Fibroblast of lung (primary cell): Measurements from ENCODE around the gene YKT6.

ENCODE experiments used
- EZH2 ChIP-seq: IDR thresholded peaks from 2 replicates; pipeline ENCODE4 v1.5.1; 2012; ENCODE audit warnings: low read length, control low read depth, mild to moderate bottlenecking; ENCODE audit errors: missing control alignments
- TF ChIP-seq, protein P1 (sequence below), 2 donors: IDR thresholded peaks in 1 of 2; conservative IDR thresholded peaks in 1 of 2; 1 replicate in 1 of 2; 2 replicates in 1 of 2; pipeline ENCODE4 v1.5.1; 2011 to 2012; ENCODE audit warnings: low read length in 2 of 2, control low read depth in 1 of 2, inconsistent platforms in 1 of 2, low read depth in 1 of 2, mild to moderate bottlenecking in 1 of 2

DNA sequence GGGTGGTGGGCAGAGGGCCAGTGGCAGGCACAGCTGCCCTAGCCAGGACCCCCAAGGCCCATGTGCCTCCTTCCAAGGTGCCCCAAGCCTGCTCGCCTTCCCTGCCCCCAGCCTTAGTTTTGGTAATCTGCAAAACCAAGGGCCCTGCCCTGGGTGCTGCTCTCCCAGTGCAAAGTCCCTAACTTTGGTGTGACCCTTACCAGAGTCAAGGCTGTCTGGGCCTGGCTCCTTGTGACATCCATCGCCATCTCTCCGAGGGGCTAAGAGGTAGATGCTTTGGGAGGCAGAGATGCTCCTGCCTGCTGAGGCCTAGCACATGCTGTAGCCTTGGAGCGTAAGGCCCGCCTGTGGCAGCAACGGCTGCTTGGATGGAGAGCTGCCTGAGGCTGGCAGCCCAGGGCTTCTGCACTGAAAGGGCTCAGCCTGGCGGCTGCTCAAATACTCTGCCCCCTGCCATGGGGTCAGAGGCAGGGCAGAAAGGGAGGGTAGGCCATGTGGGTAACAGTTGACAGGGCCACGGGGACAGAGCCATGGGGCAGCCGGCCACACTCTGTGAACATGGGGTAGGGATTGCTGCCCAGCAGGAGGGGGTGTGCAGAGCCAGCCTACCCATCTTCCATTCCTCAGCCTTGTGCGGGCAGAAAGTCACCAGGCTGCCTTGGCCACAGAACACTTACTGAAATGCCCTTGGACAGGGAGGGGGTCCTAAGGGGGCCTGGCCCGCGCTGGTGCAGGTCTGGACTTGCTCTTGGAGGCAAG, 41.7 kb upstream of the YKT6 start:
- TF ChIP-seq, protein P1, sequence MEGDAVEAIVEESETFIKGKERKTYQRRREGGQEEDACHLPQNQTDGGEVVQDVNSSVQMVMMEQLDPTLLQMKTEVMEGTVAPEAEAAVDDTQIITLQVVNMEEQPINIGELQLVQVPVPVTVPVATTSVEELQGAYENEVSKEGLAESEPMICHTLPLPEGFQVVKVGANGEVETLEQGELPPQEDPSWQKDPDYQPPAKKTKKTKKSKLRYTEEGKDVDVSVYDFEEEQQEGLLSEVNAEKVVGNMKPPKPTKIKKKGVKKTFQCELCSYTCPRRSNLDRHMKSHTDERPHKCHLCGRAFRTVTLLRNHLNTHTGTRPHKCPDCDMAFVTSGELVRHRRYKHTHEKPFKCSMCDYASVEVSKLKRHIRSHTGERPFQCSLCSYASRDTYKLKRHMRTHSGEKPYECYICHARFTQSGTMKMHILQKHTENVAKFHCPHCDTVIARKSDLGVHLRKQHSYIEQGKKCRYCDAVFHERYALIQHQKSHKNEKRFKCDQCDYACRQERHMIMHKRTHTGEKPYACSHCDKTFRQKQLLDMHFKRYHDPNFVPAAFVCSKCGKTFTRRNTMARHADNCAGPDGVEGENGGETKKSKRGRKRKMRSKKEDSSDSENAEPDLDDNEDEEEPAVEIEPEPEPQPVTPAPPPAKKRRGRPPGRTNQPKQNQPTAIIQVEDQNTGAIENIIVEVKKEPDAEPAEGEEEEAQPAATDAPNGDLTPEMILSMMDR (conservative IDR thresholded peaks at IDR 0.05 in 1 of 2, IDR thresholded peaks at IDR 0.05 in 1 of 2; ENCODE audit: low read depth in 1 of 2, low read length in 2 of 2), result no peak
- no peak for TF ChIP-seq EZH2
